ENCODE results near the gene PAIP1. TPM values are rescaled to one million over a fixed set of nuclear protein-coding genes. Genes with fewer than 3 reads are reported as not detected.
"Not testable (repeated sequence)": the region's sequence is repeated elsewhere in the genome, so short reads cannot be mapped to it uniquely, and the experiment has no call there.

Gene PAIP1
- total RNA-seq, 1 donor from 2014 or later: 96.4 TPM

DNA sequence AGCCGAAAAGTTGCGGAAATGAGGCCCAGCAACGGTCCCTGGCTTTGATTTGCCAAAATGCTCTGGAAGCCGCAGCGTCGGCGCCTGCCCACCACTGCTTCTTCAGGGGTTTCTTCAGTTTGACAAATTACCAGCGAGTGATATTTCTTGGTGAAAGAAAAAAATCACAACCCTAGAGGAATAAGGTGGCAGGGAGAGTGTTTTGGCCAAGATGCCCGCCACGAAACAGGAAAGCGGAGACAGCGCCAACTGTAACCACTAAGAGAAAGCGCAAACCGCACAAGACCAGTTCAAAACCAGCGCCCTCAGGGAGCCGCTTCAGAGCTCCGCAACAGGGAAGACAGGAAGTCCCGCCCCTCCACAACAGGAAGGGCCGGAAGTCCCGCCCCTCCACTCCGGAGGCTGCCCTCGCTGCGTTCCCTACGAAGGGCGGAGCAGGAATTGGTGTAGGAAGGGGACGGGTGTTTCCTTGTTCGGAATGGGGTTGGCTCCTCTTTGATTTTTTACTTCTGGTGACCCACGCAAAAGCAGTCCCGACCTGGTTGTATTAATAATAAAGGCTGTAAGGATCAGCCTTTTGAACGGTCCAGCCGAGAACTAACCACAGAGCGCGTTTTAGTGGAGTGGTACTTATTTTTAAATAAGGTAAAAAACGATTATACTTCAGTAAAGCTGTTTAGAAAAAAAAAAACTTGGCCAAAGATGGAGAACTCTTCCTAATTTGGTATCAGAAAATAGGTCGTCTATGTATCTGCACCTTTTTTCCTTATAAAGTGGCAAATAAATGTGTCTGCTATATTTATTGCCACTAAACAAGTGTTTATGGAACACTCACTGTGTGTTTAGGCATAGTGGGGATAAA is 41.8 kb downstream of the PAIP1 start, which contains the start of gene C5orf34:
Gene C5orf34, minus strand, starts transcription at position 333 of the 862 bp plus-strand sequence. CDS start 5,809 bp downstream, outside the sequence.
- DNase-seq: peak; percentile 99

- DNase-seq: no peak
Measured at GRCh38 chr5:43514471-43514815, 42.4 kb downstream of the PAIP1 start.

GRCh38 chr5:43514025-43514424 is 42.9 kb downstream of the PAIP1 start:
- DNase-seq: peak; percentile 7

DNA sequence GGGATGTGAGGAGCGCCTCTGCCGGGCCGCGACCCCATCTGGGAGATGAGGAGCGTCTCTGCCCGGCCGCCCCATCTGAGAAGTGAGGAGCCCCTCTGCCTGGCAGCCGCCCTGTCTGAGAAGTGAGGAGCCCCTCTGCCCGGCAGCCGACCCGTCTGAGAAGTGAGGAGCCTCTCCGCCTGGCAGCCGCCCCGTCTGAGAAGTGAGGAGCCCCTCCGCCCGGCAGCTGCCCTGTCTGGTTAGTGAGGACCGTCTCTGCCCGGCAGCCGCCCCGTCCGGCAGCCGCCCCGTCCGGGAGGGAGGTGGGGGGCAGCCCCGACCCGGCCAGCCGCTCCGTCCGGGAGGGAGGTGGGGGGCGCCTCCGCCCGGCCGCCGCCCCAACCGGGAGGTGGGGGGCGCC is 45.8 kb downstream of the PAIP1 start:
- DNase-seq: not testable (repeated sequence)

GRCh38 chr5:43498581-43498980 is 58.3 kb downstream of the PAIP1 start:
- no peak for DNase-seq

DNA sequence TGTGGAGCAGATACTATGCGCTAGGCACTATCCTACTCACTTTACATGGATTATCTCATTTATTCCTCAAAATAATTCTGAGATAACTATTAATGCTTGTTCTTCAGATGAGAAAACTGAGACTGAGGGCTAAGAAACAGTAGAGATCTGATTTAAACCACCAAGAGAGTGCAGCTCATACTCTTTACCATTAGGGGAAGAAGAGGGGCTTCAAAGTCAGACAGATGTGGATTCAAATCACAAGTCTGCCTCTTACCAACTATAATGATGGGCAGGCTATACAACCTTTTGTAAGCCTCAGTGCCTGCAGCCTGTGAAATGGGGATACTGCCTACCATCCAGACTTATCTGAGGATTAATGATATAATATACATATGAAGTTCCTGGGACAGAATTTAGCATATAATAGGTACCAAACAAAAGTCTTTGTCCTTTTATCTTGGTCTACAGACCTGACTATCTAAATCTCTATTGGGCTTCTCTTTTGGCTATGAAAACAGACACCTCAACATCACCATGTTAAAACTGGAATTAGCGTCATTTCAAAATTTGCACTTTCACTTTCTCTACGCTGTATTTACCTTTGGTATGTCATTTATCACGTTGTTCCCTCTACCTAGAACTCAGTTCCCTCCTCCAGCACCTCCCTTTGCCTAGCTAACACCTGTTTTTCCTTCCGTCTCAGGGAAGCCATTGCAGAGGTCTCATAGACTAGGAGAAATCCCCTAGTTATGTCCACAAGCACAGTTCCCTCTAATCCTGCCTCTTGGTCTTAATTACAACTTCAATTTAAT is 59.4 kb downstream of the PAIP1 start:
- no peak for DNase-seq

GRCh38 chr5:43491326-43491725 is 65.6 kb downstream of the PAIP1 start:
- DNase-seq: no peak

- no peak for DNase-seq
Measured at GRCh38 chr5:43486353-43486752, 70.5 kb downstream of the PAIP1 start.

DNA sequence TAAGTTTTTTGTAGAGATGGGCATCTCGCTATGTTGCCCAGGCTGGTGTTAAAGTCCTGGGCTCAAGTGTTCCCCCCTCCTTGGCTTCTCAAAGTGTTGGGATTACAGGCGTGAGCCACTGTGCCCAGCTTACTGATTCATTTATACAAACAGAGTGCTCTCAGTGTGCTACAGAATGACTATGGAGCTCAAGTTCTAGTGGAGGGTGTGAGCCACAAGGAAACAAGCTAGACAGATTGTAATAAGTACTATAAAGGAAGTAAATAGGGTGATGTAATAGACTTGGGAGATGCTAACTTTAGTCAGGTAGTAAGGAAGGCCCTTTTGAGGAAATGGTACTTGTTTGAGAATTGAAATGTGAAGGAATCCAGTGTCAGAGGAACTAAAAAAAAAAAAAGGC is 71.5 kb downstream of the PAIP1 start:
- DNase-seq: no peak

DNA sequence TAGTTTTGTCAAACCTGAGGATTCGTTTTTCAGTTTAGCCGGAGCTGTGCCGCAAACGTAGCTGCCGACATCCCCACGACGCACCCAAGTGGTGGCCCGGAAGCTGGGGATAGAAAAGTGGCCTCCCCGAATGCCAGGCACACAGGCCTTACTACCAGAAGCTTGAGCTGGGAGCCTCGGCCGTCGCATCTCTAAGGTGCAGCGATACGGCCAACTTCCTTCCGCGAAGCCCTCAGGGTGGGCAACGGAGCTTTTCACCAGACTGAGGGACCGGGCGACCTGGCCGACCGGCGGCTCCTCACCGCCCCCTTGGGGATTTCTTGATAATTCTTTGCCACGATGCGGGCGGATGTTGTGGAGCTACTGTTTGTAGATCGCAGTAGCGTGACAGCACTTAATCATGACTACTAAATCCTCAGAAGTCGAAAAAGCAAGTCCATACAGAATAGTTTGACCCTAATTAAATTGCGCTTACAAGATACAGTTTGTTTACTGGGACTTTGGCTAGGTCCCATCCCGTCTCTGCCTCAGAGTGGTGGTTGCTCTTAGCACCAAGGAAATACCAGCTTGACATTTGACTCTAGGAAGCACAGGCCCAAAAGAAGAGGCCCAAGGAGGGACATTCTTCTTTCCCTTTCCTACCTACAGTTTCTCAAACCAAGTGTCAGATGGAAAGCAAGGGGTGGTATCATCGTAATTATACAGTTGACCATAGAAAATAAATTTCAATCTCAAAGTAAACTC is 72.6 kb downstream of the PAIP1 start:
- peak; percentile 92 for DNase-seq

- DNase-seq: peak; percentile 98
Measured at GRCh38 chr5:43483298-43484105, 73.4 kb downstream of the PAIP1 start, which contains the start of gene TMEM267. Gene TMEM267 (minus strand): TSS chr5:43483865. CDS start chr5:43453969, 29,896 bp downstream.

DNA sequence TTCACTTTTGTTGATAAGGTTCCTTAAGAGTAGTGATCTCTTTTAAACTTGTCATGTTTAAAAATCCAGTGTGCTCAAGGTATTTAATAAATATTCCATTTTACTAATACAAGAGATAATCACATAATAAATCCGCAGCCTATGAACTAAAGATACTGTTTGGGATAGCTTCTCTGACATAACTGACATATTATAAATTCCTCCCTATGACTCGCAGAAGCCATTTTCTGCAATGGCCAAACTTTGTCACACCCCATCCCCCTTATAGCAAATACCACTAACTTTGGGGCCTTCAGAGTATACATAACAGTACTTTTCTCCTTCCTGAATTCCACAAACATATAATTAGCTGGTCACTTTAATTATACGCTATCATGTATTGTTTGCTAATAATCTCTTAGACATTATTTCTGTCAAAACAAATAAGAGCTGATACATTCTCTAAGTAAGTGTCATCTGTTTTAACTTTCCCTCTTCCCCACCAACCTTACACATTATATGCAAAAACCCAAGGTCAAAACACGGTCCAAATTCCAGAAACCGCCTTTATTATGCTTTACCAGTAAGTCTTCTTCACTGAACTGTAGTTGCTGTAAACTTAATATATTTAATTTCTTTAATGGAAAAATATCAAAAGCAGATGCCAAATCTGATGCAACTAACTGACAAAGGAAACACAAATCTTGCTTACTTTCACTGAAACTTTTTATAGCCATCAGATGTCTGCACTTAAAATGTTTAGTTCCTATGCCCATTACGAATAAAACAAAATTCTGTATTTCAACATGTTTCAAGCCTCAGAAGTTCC is 74.2 kb downstream of the PAIP1 start:
- peak; percentile 20 for DNase-seq

Other genes with a start within 250 kb of the PAIP1 start
- 111 TPM for gene HMGCS1, start 243.7 kb downstream of the PAIP1 start, total RNA-seq
- gene CCL28, start 144.7 kb downstream of the PAIP1 start, total RNA-seq: 13.0 TPM
- 12.2 TPM for gene TMEM267, start 73.2 kb downstream of the PAIP1 start, total RNA-seq
- 4.4 TPM for gene C5orf34, start 41.9 kb downstream of the PAIP1 start, total RNA-seq
- 205 TPM for gene NNT, start 46.1 kb upstream of the PAIP1 start, total RNA-seq

All from tongue (tissue), 2 donors.